A673 (cell line): ENCODE measurements around the gene MAPRE3.

Source experiments
- EZH2 ChIP-seq: fragments of 200-600 bp; sonication (generic); IDR thresholded peaks from 2 replicates; pipeline ENCODE4 v1.6.1; 2017; ENCODE audit warnings: borderline replicate concordance, low read depth, mild to moderate bottlenecking, mixed read lengths, antibody characterized with exemption, low read length; ENCODE audit not compliant: poor library complexity, severe bottlenecking
- TF ChIP-seq, protein P1 (sequence below): fragments of 300-800, 200-600 bp; sonication (generic); conservative IDR thresholded peaks from 2 replicates; pipeline ENCODE4 v1.5.1; 2017; ENCODE audit warnings: low read depth, mild to moderate bottlenecking, antibody characterized with exemption, low read length, moderate library complexity, mixed read lengths

DNA sequence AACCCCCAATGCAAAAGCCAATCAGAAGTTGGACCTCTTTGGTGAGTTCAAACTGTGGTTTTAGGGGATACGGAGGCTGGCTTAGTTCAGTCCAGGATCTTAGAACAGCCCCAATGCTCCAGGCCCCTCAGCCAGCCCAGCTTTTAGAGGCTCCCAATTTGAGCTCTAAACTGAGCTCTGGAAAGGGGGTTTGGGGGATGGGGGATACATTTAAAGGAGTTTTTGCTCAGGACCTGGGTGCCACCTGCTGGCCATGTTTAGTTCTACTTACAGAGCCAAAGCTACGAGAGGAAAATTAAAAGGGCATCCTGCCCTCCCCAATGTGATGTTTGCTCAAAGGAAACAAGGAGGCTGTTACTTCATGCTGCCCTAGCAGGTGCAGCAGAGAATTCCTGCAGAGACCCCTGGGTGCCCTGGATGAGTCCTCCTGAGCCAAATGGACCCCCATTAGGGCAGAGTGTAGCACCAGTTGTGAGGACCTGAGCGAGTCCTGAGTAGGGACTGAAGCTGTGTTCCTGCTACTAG lies 46.4 kb downstream of the MAPRE3 start:
- TF ChIP-seq, protein P1, sequence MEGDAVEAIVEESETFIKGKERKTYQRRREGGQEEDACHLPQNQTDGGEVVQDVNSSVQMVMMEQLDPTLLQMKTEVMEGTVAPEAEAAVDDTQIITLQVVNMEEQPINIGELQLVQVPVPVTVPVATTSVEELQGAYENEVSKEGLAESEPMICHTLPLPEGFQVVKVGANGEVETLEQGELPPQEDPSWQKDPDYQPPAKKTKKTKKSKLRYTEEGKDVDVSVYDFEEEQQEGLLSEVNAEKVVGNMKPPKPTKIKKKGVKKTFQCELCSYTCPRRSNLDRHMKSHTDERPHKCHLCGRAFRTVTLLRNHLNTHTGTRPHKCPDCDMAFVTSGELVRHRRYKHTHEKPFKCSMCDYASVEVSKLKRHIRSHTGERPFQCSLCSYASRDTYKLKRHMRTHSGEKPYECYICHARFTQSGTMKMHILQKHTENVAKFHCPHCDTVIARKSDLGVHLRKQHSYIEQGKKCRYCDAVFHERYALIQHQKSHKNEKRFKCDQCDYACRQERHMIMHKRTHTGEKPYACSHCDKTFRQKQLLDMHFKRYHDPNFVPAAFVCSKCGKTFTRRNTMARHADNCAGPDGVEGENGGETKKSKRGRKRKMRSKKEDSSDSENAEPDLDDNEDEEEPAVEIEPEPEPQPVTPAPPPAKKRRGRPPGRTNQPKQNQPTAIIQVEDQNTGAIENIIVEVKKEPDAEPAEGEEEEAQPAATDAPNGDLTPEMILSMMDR: peak; percentile 82
- TF ChIP-seq EZH2: no peak
